Glutamatergic neuron (in vitro differentiated cells): Measurements from ENCODE around the gene NFIA. TPM values are rescaled to one million over a fixed set of nuclear protein-coding genes. Genes with fewer than 3 reads are reported as not detected.

Experiments used
- DNase-seq: peaks from one replicate; pipeline ENCODE4 v3.0.0; 2022
- H3K27ac Mint-ChIP-seq: one replicate; pipeline ENCODE4 v1.8.0; 2020; ENCODE audit warnings: mild to moderate bottlenecking, mixed read lengths, inconsistent platforms; ENCODE audit not compliant: unreplicated experiment
- H3K27me3 Mint-ChIP-seq: one replicate; pipeline ENCODE4 v1.8.0; 2020; ENCODE audit warnings: mild to moderate bottlenecking, moderate library complexity, mixed read lengths, inconsistent platforms; ENCODE audit not compliant: unreplicated experiment
- H3K36me3 Mint-ChIP-seq: one replicate; pipeline ENCODE4 v1.8.0; 2020; ENCODE audit warnings: mild to moderate bottlenecking, mixed read lengths, inconsistent platforms; ENCODE audit not compliant: unreplicated experiment
- H3K4me1 Mint-ChIP-seq: one replicate; pipeline ENCODE4 v1.8.0; 2020; ENCODE audit warnings: mild to moderate bottlenecking, low read depth, mixed read lengths, inconsistent platforms; ENCODE audit not compliant: unreplicated experiment
- H3K4me3 Mint-ChIP-seq: one replicate; pipeline ENCODE4 v1.8.0; 2020; ENCODE audit warnings: mild to moderate bottlenecking, mixed read lengths, inconsistent platforms; ENCODE audit not compliant: unreplicated experiment
- H3K9me3 Mint-ChIP-seq: one replicate; pipeline ENCODE4 v1.8.0; 2020; ENCODE audit warnings: mild to moderate bottlenecking, moderate library complexity, mixed read lengths, inconsistent platforms; ENCODE audit not compliant: unreplicated experiment
- CTCF ChIP-seq: fragments of 200-600 bp; sonication (generic); IDR thresholded peaks from one replicate; pipeline ENCODE4 v1.5.0; 2021; ENCODE audit not compliant: partially characterized antibody, unreplicated experiment
- total RNA-seq: library from RNA; stranded (reverse); fragmentation: NEBNext Ultra II Directional; extraction: Animal tissue kit (Norgen Biotek cat#: 25700); gene quantifications from one replicate; pipeline ENCODE4 v1.2.1, GENCODE V29; 2021; ENCODE audit not compliant: unreplicated experiment

Gene NFIA
- total RNA-seq, 1 donor from 2014 or later: 16.4 TPM

- H3K36me3 Mint-ChIP-seq: no peaks in the 10 kb centered on the region
- H3K4me1 Mint-ChIP-seq: peaks cover 23% of the 10 kb centered on the region
- H3K27me3 Mint-ChIP-seq: no peaks in the 10 kb centered on the region
- no peak overlapping the region for H3K4me3 Mint-ChIP-seq
- H3K9me3 Mint-ChIP-seq: no peaks in the 10 kb centered on the region
- DNase-seq: no peak
- no peak for TF ChIP-seq CTCF
- no peak overlapping the region for H3K27ac Mint-ChIP-seq
Observed at GRCh38 chr1:61141288-61142042, 59.1 kb downstream of the NFIA start.

- Mint-ChIP-seq H3K9me3 (no peaks in the 10 kb centered on the region), H3K4me3 (no peak overlapping the region), H3K27me3 (no peaks in the 10 kb centered on the region), H3K27ac (no peak overlapping the region), H3K4me1 (peaks cover 23% of the 10 kb centered on the region), H3K36me3 (no peaks in the 10 kb centered on the region)
- no peak for TF ChIP-seq CTCF
- no peak for DNase-seq
Observed at GRCh38 chr1:61142043-61142440, 59.7 kb downstream of the NFIA start.

- Mint-ChIP-seq H3K4me1 (peaks cover 23% of the 10 kb centered on the region), H3K9me3 (no peaks in the 10 kb centered on the region), H3K36me3 (no peaks in the 10 kb centered on the region), H3K4me3 (no peak overlapping the region), H3K27me3 (no peaks in the 10 kb centered on the region), H3K27ac (no peak overlapping the region)
- no peak for TF ChIP-seq CTCF
- DNase-seq: no peak
Observed at GRCh38 chr1:61142726-61143500, 60.6 kb downstream of the NFIA start.

GRCh38 chr1:61143821-61144424, 61.6 kb downstream of the NFIA start:
- no peak for DNase-seq
- H3K4me1 Mint-ChIP-seq: peaks cover 23% of the 10 kb centered on the region
- H3K27me3 Mint-ChIP-seq: no peaks in the 10 kb centered on the region
- no peak for TF ChIP-seq CTCF
- H3K27ac Mint-ChIP-seq: no peak overlapping the region
- no peak overlapping the region for H3K4me3 Mint-ChIP-seq
- H3K9me3 Mint-ChIP-seq: no peaks in the 10 kb centered on the region
- no peaks in the 10 kb centered on the region for H3K36me3 Mint-ChIP-seq
